Central memory CD8-positive, alpha-beta T cell (primary cell): Measurements from ENCODE around the gene FAP.

Source experiments
- ATAC-seq: fragments of 150-1000 bp; cut with Tn5 transposase; replicated peaks from 2 replicates; pipeline ENCODE4 v1.10.0; 2022; ENCODE audit warnings: mild to moderate bottlenecking, moderate FRiP score, moderate number of reproducible peaks; ENCODE audit not compliant: poor library complexity, severe bottlenecking; ENCODE audit errors: extremely low read depth
- DNase-seq, 2 donors: peaks; one replicate each; pipeline ENCODE4 v3.0.0; 2021; ENCODE audit warnings: low spot score in 2 of 2
- H3K27ac Mint-ChIP-seq: one replicate; pipeline ENCODE4 v1.8.0; 2022; ENCODE audit warnings: low read depth, mild to moderate bottlenecking, moderate library complexity, mixed read lengths
- H3K27me3 Mint-ChIP-seq: one replicate; pipeline ENCODE4 v1.8.0; 2022; ENCODE audit warnings: mixed read lengths
- H3K36me3 Mint-ChIP-seq: one replicate; pipeline ENCODE4 v1.8.0; 2022; ENCODE audit warnings: mild to moderate bottlenecking, moderate library complexity, mixed read lengths; ENCODE audit not compliant: insufficient read depth
- H3K4me1 Mint-ChIP-seq: one replicate; pipeline ENCODE4 v1.8.0; 2022; ENCODE audit warnings: mixed read lengths
- H3K4me3 Mint-ChIP-seq: one replicate; pipeline ENCODE4 v1.8.0; 2022; ENCODE audit warnings: mild to moderate bottlenecking, moderate library complexity, mixed read lengths
- H3K9me3 Mint-ChIP-seq: one replicate; pipeline ENCODE4 v1.8.0; 2022; ENCODE audit warnings: mixed read lengths

The FAP gene

GRCh38 chr2:162172802-162173370, 70.4 kb downstream of the FAP start:
- H3K9me3 Mint-ChIP-seq: no peaks in the 10 kb centered on the region
- H3K4me1 Mint-ChIP-seq: no peaks in the 10 kb centered on the region
- DNase-seq (no peak), ATAC-seq (no peak)
- H3K27me3 Mint-ChIP-seq: peaks cover 46% of the 10 kb centered on the region
- H3K36me3 Mint-ChIP-seq: no peaks in the 10 kb centered on the region
- H3K4me3 Mint-ChIP-seq: no peak overlapping the region
- H3K27ac Mint-ChIP-seq: no peak overlapping the region

- Mint-ChIP-seq H3K27ac (no peak overlapping the region), H3K4me1 (no peaks in the 10 kb centered on the region), H3K36me3 (no peaks in the 10 kb centered on the region), H3K9me3 (no peaks in the 10 kb centered on the region), H3K4me3 (no peak overlapping the region), H3K27me3 (peaks cover 52% of the 10 kb centered on the region)
- no peak for ATAC-seq
- no peak for DNase-seq
Measured at GRCh38 chr2:162166745-162167144, 76.5 kb downstream of the FAP start.

- no peaks in the 10 kb centered on the region for H3K36me3 Mint-ChIP-seq
- no peak overlapping the region for H3K27ac Mint-ChIP-seq
Measured at GRCh38 chr2:162166174-162166573, 77.1 kb downstream of the FAP start.

DNA sequence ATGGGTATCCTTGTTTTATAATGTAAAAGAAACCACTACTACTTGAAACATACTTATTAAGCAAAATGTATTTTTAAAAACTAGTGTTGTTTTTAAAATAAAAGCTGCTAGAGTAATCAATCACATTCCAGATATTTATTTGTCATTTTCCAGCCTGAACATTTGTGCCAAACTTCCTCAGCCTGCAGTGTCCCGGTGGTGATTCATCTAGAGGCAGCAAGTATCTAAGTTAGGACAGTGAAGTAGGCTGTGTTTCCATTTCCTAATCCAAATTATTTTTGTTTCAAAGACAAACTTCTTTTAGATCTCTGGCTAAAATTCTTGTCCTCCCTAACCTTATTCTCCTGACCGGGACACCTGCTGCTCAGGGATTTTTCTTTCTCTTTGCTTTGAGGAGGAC, 78.4 kb downstream of the FAP start:
- H3K27ac Mint-ChIP-seq: no peak overlapping the region
- H3K9me3 Mint-ChIP-seq: no peaks in the 10 kb centered on the region
- ATAC-seq (no peak), DNase-seq (no peak)
- no peaks in the 10 kb centered on the region for H3K4me1 Mint-ChIP-seq
- H3K4me3 Mint-ChIP-seq: no peak overlapping the region
- H3K36me3 Mint-ChIP-seq: no peaks in the 10 kb centered on the region
- peaks cover 55% of the 10 kb centered on the region for H3K27me3 Mint-ChIP-seq

More at GRCh38 chr2:162166174-162166573, 77.1 kb downstream of the FAP start:
- no peaks in the 10 kb centered on the region for H3K4me1 Mint-ChIP-seq
- ATAC-seq: no peak
- H3K9me3 Mint-ChIP-seq: no peaks in the 10 kb centered on the region
- peaks cover 50% of the 10 kb centered on the region for H3K27me3 Mint-ChIP-seq
- H3K4me3 Mint-ChIP-seq: no peak overlapping the region
- DNase-seq: no peak

- Mint-ChIP-seq H3K27ac (no peak overlapping the region), H3K27me3 (peaks cover 44% of the 10 kb centered on the region), H3K36me3 (peaks cover 2% of the 10 kb centered on the region), H3K9me3 (no peaks in the 10 kb centered on the region), H3K4me3 (no peak overlapping the region), H3K4me1 (no peaks in the 10 kb centered on the region)
- DNase-seq (no peak), ATAC-seq (no peak)
Measured at GRCh38 chr2:162159446-162159845, 83.8 kb downstream of the FAP start.

- ATAC-seq (no peak), DNase-seq (no peak)
- Mint-ChIP-seq H3K4me3 (no peak overlapping the region), H3K27me3 (peaks cover 53% of the 10 kb centered on the region), H3K36me3 (peaks cover 2% of the 10 kb centered on the region), H3K4me1 (no peaks in the 10 kb centered on the region), H3K9me3 (no peaks in the 10 kb centered on the region), H3K27ac (no peak overlapping the region)
Measured at GRCh38 chr2:162156149-162156548, 87.1 kb downstream of the FAP start.

DNA sequence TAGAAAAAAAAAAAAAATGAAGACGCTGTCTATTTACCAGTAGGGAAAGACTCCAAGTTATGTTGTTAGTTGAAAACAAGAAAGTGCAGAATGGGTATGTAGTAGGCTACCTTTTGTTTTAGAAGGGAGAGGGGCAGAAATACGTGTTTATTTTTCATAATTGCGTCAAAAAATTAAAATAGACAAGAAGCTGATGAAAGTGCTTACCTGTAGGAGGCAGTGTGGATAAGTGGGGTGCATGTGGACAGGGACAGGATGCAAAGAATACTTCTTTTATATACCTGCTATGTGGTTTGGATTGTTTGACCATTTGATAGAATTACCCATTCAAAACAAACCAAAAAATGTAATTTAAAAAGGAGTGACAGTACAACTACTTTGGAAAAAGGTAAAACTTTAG, 88.2 kb downstream of the FAP start:
- no peak overlapping the region for H3K27ac Mint-ChIP-seq
- H3K4me1 Mint-ChIP-seq: no peaks in the 10 kb centered on the region
- peaks cover 2% of the 10 kb centered on the region for H3K36me3 Mint-ChIP-seq
- H3K27me3 Mint-ChIP-seq: peaks cover 51% of the 10 kb centered on the region
- DNase-seq (no peak), ATAC-seq (no peak)
- H3K4me3 Mint-ChIP-seq: no peak overlapping the region
- no peaks in the 10 kb centered on the region for H3K9me3 Mint-ChIP-seq

DNA sequence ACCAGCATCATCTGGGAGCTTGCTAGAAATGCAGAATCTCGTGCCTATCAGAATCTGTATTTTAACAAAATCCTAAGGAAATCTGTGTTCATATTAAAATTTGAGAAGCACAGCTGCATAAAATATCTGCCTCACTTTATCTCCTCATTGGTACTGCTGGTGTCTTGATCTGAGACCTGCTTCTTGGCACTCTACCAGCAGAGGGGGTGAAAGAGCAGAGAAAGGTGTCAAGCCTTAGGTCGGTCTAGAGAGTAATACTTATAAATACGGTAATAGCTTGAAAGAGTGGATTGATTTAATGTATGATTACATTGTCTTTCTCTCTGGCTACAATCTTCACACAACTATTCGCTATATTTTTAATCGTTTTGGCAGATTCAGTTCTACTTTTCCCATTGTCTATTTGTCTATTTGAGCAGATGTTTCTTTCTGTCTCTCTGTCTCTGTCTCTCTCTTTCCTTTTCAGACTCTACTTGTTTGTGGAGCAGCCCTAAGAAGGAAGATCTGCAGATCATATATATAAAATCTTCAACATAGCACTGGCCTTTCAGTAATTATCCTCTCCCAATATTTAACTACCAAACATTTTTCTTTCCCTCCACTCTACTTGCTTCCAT, 89.5 kb downstream of the FAP start:
- no peak overlapping the region for H3K4me3 Mint-ChIP-seq

DNA sequence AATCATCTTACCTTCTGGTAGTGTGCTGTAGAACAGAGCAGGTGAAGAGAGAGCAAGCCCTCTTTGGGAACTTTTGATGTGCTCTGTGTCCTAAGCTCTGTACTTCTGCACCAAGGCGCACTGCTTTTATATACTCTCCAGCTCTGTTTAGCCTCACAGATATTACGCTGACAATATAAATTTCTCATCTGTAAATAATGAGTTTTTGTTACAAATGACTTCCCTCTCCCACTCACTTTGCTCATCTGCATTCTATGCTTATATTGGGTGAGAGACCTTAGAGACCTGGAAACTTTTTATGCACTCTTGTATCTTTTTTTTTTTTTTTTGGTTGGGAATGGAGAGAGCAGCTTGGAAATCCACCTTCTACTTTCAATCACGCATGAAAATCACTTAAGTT, 91.1 kb downstream of the FAP start, which contains the start of gene GCG:
Gene GCG, minus strand, starts transcription at position 101 of the 400 bp plus-strand sequence. CDS start 3,069 bp downstream, outside the sequence.
- peaks cover 2% of the 10 kb centered on the region for H3K36me3 Mint-ChIP-seq
- no peaks in the 10 kb centered on the region for H3K4me1 Mint-ChIP-seq
- no peak within 1 kb of the TSS for H3K4me3 Mint-ChIP-seq
- H3K27ac Mint-ChIP-seq: no peak within 1 kb of the TSS
- H3K9me3 Mint-ChIP-seq: no peaks in the 10 kb centered on the region
- peaks cover 56% of the 10 kb centered on the region for H3K27me3 Mint-ChIP-seq
- ATAC-seq (no peak), DNase-seq (no peak)

More for the DNA sequence above, 89.5 kb downstream of the FAP start:
- Mint-ChIP-seq H3K4me1 (no peaks in the 10 kb centered on the region), H3K27ac (no peak overlapping the region), H3K27me3 (peaks cover 42% of the 10 kb centered on the region), H3K36me3 (peaks cover 2% of the 10 kb centered on the region), H3K9me3 (no peaks in the 10 kb centered on the region)
- ATAC-seq (peak; percentile 91), DNase-seq (peak; percentile 24 to 39)

- Mint-ChIP-seq H3K36me3 (peaks cover 2% of the 10 kb centered on the region), H3K9me3 (no peaks in the 10 kb centered on the region), H3K4me3 (no peak overlapping the region), H3K27ac (no peak overlapping the region), H3K4me1 (no peaks in the 10 kb centered on the region), H3K27me3 (peaks cover 62% of the 10 kb centered on the region)
- ATAC-seq: no peak
- no peak for DNase-seq
Measured at GRCh38 chr2:162149940-162150339, 93.3 kb downstream of the FAP start.

GRCh38 chr2:162149466-162149865, 93.8 kb downstream of the FAP start:
- H3K4me3 Mint-ChIP-seq: no peak overlapping the region
- peaks cover 62% of the 10 kb centered on the region for H3K27me3 Mint-ChIP-seq
- peaks cover under 1% of the 10 kb centered on the region for H3K36me3 Mint-ChIP-seq
- no peaks in the 10 kb centered on the region for H3K9me3 Mint-ChIP-seq
- no peak overlapping the region for H3K27ac Mint-ChIP-seq
- ATAC-seq (no peak), DNase-seq (no peak)
- H3K4me1 Mint-ChIP-seq: no peaks in the 10 kb centered on the region

DNA sequence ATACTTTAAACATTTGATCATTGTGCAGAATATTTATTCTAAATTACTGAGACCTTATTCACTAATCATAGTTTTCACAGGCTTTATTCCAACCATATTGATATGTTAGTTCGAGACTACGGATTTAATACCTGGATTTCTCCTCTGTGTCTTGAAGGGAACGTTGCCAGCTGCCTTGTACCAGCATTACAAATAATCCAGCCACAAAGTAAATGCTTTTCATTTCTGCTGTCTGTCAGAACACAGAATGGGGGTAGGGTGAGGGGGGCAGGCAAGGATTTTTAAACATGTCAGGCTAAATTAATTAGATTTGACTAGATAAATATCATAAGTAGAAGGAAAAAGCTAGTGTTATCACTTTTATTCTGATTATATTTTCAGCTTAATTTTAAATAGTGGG, 94.3 kb downstream of the FAP start:
- DNase-seq (no peak), ATAC-seq (no peak)
- Mint-ChIP-seq H3K27me3 (peaks cover 60% of the 10 kb centered on the region), H3K9me3 (no peaks in the 10 kb centered on the region), H3K36me3 (no peaks in the 10 kb centered on the region), H3K4me3 (no peak overlapping the region), H3K27ac (no peak overlapping the region), H3K4me1 (no peaks in the 10 kb centered on the region)

DNA sequence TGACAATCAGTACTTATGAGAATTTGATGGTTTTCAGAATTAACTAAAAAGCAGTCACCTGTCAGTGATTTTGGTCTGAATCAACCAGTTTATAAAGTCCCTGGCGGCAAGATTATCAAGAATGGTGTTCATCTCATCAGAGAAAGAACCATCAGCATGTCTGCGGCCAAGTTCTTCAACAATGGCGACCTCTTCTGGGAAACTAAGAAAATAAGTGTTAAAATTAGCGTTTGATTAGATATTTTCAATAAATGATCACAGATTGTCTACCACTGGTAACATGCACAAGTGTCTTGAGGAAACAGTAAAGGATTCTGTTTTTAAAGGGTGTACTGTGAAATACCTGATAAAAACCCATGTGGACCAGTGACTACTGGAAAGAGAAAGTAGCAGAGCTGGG, 99.3 kb downstream of the FAP start:
- H3K4me1 Mint-ChIP-seq: no peaks in the 10 kb centered on the region
- H3K27me3 Mint-ChIP-seq: peaks cover 77% of the 10 kb centered on the region
- DNase-seq (no peak), ATAC-seq (no peak)
- H3K9me3 Mint-ChIP-seq: no peaks in the 10 kb centered on the region
- no peaks in the 10 kb centered on the region for H3K36me3 Mint-ChIP-seq
- no peak overlapping the region for H3K27ac Mint-ChIP-seq
- no peak overlapping the region for H3K4me3 Mint-ChIP-seq
